ENCODE data around the gene HTT-AS. TPM values are rescaled to one million over a fixed set of nuclear protein-coding genes. Genes with fewer than 3 reads are reported as not detected.

The HTT-AS gene
- total and polyA plus RNA-seq, 2 experiments from 2014 or later, result not detected

DNA sequence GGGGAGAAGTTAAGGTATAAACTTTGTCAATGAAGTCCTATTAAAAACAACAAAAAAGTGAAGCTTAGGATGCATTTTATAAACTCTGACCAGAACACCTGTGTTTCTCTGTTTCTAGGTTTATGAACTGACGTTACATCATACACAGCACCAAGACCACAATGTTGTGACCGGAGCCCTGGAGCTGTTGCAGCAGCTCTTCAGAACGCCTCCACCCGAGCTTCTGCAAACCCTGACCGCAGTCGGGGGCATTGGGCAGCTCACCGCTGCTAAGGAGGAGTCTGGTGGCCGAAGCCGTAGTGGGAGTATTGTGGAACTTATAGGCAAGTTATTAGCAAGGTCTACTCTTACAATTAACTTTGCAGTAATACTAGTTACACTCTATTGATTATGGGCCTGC is 46.8 kb upstream of the HTT-AS start:
- WGBS, 2 experiments (ENCODE audit: low coverage in 1 of 2, low lambda C conversion rate in 2 of 2, missing lambda C conversion rate in 2 of 2), result 99% methylated on average over 9 of the region's 9 CpGs
- Histone ChIP-seq H4K20me1 (ENCODE audit: insufficient read depth) (no peaks in the 10 kb centered on the region), H3K27ac (no peak overlapping the region), H3F3A (ENCODE audit: insufficient read depth) (peaks cover 14% of the 10 kb centered on the region), H3K9me3 (ENCODE audit: low read depth) (no peaks in the 10 kb centered on the region), H3K79me2 (ENCODE audit: insufficient read depth) (peaks cover 9% of the 10 kb centered on the region; the same call in 1 of the 2 replicates), H3K27me3 (replicated peaks; ENCODE audit: insufficient read depth) (no peaks in the 10 kb centered on the region), H3K4me2 (ENCODE audit: unreplicated experiment) (no peak overlapping the region), H3K4me3 (no peak overlapping the region), H2AFZ (no peak overlapping the region), H3K36me3 (ENCODE audit: low read depth) (peaks cover 23% of the 10 kb centered on the region), H3K9ac (no peak overlapping the region), H3K4me1 (ENCODE audit: insufficient read depth) (peaks cover 24% of the 10 kb centered on the region), H3K9me2 (ENCODE audit: insufficient read depth) (no peaks in the 10 kb centered on the region)
- TF ChIP-seq EZH2 (IDR thresholded peaks at IDR 0.05; ENCODE audit: insufficient read depth, poor library complexity, severe bottlenecking), result no peak
- no peak for TF ChIP-seq EZH2phosphoT487 (IDR thresholded peaks at IDR 0.05; ENCODE audit: insufficient read depth, low read depth)
- DNase-seq, result no peak
- in situ Hi-C loops (cut with MboI), result no loop called here

GRCh38 chr4:3119464-3119863 is 45.1 kb upstream of the HTT-AS start:
- DNase-seq, result no peak
- WGBS, 2 experiments (ENCODE audit: low coverage in 1 of 2, low lambda C conversion rate in 2 of 2, missing lambda C conversion rate in 2 of 2), result 91 to 93% methylated on average over 2 of the region's 2 CpGs
- H2AFZ ChIP-seq, result no peak overlapping the region

DNA sequence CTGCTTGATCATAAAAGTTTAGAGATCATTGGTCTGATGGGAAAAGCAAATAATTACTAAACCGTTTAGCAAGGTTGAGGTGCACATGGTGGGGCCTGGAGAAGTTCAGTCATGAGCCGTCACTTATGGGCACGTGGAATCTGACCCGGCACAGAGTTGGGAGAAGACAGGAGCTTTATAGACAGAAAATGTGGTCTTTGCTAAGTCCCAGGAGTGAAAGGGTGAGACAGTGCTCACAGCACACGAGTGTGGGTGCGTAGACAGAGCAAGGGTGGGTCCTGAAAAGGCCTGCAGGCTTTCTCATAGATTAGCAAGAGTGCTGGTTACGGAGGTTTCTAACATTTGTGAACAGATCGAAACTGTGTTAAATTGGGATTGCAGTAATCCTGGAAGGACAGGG is 44.0 kb upstream of the HTT-AS start:
- Histone ChIP-seq H3K9me2 (ENCODE audit: insufficient read depth) (no peaks in the 10 kb centered on the region), H3K9ac (no peak overlapping the region), H2AFZ (no peak overlapping the region), H3K9me3 (ENCODE audit: low read depth) (no peaks in the 10 kb centered on the region), H4K20me1 (ENCODE audit: insufficient read depth) (no peaks in the 10 kb centered on the region), H3K27ac (no peak overlapping the region), H3K79me2 (ENCODE audit: insufficient read depth) (peaks cover 9% of the 10 kb centered on the region; the same call in 1 of the 2 replicates), H3K4me2 (ENCODE audit: unreplicated experiment) (no peak overlapping the region), H3K4me1 (ENCODE audit: insufficient read depth) (peaks cover 35% of the 10 kb centered on the region), H3K4me3 (no peak overlapping the region), H3K27me3 (replicated peaks; ENCODE audit: insufficient read depth) (no peaks in the 10 kb centered on the region), H3F3A (ENCODE audit: insufficient read depth) (peaks cover 17% of the 10 kb centered on the region), H3K36me3 (ENCODE audit: low read depth) (peaks cover 23% of the 10 kb centered on the region)
- DNase-seq, result no peak
- 93 to 96% methylated on average over 8 of the region's 8 CpGs for WGBS, 2 experiments (ENCODE audit: low coverage in 1 of 2, low lambda C conversion rate in 2 of 2, missing lambda C conversion rate in 2 of 2)
- no peak for TF ChIP-seq EZH2phosphoT487 (IDR thresholded peaks at IDR 0.05; ENCODE audit: insufficient read depth, low read depth)
- TF ChIP-seq EZH2 (IDR thresholded peaks at IDR 0.05; ENCODE audit: insufficient read depth, poor library complexity, severe bottlenecking), result no peak
- in situ Hi-C loops (cut with MboI), result no loop called here

More at GRCh38 chr4:3119464-3119863, 45.1 kb upstream of the HTT-AS start:
- Histone ChIP-seq H3K4me1 (ENCODE audit: insufficient read depth) (peaks cover 36% of the 10 kb centered on the region), H3K9me2 (ENCODE audit: insufficient read depth) (no peaks in the 10 kb centered on the region), H3K4me2 (ENCODE audit: unreplicated experiment) (no peak overlapping the region), H3K79me2 (ENCODE audit: insufficient read depth) (peaks cover 9% of the 10 kb centered on the region; the same call in 1 of the 2 replicates), H4K20me1 (ENCODE audit: insufficient read depth) (no peaks in the 10 kb centered on the region), H3K9me3 (ENCODE audit: low read depth) (no peaks in the 10 kb centered on the region), H3K4me3 (no peak overlapping the region), H3F3A (ENCODE audit: insufficient read depth) (peaks cover 21% of the 10 kb centered on the region), H3K27me3 (replicated peaks; ENCODE audit: insufficient read depth) (no peaks in the 10 kb centered on the region), H3K27ac (no peak overlapping the region), H3K36me3 (ENCODE audit: low read depth) (peaks cover 23% of the 10 kb centered on the region), H3K9ac (no peak overlapping the region)
- TF ChIP-seq EZH2phosphoT487 (IDR thresholded peaks at IDR 0.05; ENCODE audit: insufficient read depth, low read depth) (no peak), EZH2 (IDR thresholded peaks at IDR 0.05; ENCODE audit: insufficient read depth, poor library complexity, severe bottlenecking) (no peak)
- in situ Hi-C loops (cut with MboI), result no loop called here

- no peak overlapping the region for H3K9ac ChIP-seq
- H3K4me2 ChIP-seq (ENCODE audit: unreplicated experiment), result no peak overlapping the region
- DNase-seq, result no peak
- H3K36me3 ChIP-seq (ENCODE audit: low read depth), result peaks cover 20% of the 10 kb centered on the region
- no peak overlapping the region for H3K27ac ChIP-seq
- TF ChIP-seq EZH2 (IDR thresholded peaks at IDR 0.05; ENCODE audit: insufficient read depth, poor library complexity, severe bottlenecking), result no peak
- no peak for TF ChIP-seq EZH2phosphoT487 (IDR thresholded peaks at IDR 0.05; ENCODE audit: insufficient read depth, low read depth)
- no peaks in the 10 kb centered on the region for H3K9me2 ChIP-seq (ENCODE audit: insufficient read depth)
- H2AFZ ChIP-seq, result no peak overlapping the region
- in situ Hi-C loops (cut with MboI), result no loop called here
- H3K4me3 ChIP-seq, result no peak overlapping the region
- 95 to 96% methylated on average over 2 of the region's 2 CpGs for WGBS, 2 experiments (ENCODE audit: low coverage in 1 of 2, low lambda C conversion rate in 2 of 2, missing lambda C conversion rate in 2 of 2)
- H3K4me1 ChIP-seq (ENCODE audit: insufficient read depth), result peaks cover 34% of the 10 kb centered on the region
- peaks cover 9% of the 10 kb centered on the region for H3K79me2 ChIP-seq (ENCODE audit: insufficient read depth)
- no peaks in the 10 kb centered on the region for H4K20me1 ChIP-seq (ENCODE audit: insufficient read depth)
- peaks cover 15% of the 10 kb centered on the region for H3F3A ChIP-seq (ENCODE audit: insufficient read depth)
- H3K9me3 ChIP-seq (ENCODE audit: low read depth), result no peaks in the 10 kb centered on the region
- no peaks in the 10 kb centered on the region for H3K27me3 ChIP-seq (replicated peaks; ENCODE audit: insufficient read depth)
These were observed 42.6 kb upstream of the HTT-AS start for GRCh38 chr4:3116955-3117354.
